ENCODE data around the gene LAYN.
A peak's percentile ranks its signal among the peaks of the same experiment; 100 is the strongest.

Gene LAYN

DNA sequence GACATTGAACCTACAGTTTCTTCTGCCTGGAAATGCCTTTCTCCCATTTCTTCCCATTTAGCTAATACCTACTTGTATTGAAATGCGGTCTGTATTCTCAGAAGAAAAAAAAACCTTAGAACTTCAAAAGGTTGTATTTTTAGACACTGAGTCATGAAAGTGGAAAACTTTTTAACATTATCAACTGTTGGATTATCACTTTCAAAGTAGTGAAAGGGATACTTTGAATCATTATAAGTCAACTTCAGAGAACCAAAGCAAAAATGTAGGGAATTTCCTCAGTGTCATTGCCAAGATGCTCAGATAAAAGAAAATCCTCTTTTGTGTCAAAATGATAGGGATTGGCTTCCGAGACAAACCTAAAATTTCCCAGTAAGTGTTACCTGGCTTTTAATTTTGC is 19.4 kb upstream of the LAYN start:
- H3K4me3 ChIP-seq (ENCODE audit: low read length) = no peak overlapping the region
- TF ChIP-seq, protein P1, sequence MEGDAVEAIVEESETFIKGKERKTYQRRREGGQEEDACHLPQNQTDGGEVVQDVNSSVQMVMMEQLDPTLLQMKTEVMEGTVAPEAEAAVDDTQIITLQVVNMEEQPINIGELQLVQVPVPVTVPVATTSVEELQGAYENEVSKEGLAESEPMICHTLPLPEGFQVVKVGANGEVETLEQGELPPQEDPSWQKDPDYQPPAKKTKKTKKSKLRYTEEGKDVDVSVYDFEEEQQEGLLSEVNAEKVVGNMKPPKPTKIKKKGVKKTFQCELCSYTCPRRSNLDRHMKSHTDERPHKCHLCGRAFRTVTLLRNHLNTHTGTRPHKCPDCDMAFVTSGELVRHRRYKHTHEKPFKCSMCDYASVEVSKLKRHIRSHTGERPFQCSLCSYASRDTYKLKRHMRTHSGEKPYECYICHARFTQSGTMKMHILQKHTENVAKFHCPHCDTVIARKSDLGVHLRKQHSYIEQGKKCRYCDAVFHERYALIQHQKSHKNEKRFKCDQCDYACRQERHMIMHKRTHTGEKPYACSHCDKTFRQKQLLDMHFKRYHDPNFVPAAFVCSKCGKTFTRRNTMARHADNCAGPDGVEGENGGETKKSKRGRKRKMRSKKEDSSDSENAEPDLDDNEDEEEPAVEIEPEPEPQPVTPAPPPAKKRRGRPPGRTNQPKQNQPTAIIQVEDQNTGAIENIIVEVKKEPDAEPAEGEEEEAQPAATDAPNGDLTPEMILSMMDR (conservative IDR thresholded peaks at IDR 0.05; ENCODE audit: low read length) = no peak
- DNase-seq (ENCODE audit: low read depth) = no peak

DNA sequence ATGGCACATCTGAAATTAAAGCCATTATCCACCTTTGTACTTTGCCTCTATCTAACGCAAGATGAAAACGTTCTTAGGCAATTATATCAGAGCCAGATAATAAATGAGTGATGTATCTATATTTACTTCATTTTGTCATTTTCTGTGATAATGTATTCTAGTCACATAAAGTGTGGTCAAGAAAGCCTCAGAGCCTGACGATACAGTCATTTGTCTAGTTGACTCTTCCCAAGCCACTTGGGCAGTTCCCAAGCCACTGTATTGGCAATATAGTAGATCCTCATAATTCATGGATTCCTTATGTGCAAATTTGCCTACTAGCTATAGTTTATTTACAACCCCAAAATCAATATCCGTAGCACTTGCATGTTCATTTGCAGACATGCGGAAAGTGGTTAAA is 18.1 kb upstream of the LAYN start:
- DNase-seq (ENCODE audit: low read depth) = no peak
- TF ChIP-seq, protein P1 (conservative IDR thresholded peaks at IDR 0.05; ENCODE audit: low read length) = no peak
- H3K4me3 ChIP-seq (ENCODE audit: low read length) = no peak overlapping the region

DNA sequence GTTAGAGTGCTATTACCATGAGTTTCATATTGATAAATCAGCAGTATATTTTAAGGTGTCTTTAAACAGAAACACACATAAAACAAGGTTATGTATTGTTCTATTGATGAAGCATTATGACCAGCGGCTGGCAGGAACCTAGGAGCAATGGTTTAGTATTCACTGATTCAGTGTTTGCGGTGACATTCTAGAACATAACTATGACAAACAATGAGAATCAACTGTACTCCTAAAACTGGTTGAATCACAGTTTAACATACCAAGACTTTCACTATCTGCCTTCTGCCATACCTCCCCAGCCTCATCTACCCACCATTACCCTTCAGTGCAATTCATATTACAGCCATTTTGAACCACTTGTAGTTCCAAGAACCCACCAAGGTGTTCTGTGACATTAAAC is 17.2 kb upstream of the LAYN start:
- DNase-seq (ENCODE audit: low read depth) = no peak
- TF ChIP-seq, protein P1 (conservative IDR thresholded peaks at IDR 0.05; ENCODE audit: low read length) = no peak
- no peak overlapping the region for H3K4me3 ChIP-seq (ENCODE audit: low read length)

DNA sequence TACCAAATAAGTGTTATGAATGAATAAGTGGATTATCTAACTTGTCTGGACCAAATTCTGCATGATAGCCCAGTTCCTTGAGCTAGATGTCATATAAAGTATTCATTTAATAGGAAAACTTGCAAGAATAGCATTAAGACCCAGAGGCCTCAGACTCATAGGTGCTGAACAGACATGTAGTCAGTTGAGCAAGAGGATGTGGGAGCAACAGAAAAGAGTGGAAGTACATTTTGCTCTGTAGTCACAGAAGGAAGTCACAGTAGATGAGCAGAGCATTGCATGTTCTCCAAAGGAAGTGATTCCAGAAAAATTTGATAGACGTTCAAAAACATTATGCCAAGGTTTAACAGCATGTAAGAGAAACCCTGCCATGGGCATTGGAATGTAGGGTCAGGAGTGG is 16.5 kb upstream of the LAYN start:
- DNase-seq (ENCODE audit: low read depth) = no peak
- TF ChIP-seq, protein P1 (conservative IDR thresholded peaks at IDR 0.05; ENCODE audit: low read length) = no peak

DNA sequence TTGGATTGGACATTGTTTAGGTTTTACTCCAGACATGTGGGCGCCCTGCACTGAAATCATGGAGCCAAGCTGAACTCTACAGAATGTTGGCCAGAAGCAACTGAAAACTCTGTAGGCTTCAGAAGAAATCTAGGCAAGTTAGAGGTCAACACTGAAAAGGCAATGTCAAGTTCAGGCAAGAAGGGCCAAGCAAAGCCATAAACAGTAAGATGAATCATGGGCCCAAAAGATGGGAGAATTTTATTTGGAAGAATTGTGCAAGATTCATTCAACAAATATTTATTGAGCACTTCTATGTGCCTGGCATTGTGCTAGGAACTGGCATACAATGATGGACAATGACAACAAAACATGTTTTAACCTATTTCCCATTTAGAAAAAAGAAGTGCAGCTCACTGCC is 15.1 kb upstream of the LAYN start:
- no peak for DNase-seq (ENCODE audit: low read depth)
- TF ChIP-seq, protein P1 (conservative IDR thresholded peaks at IDR 0.05; ENCODE audit: low read length) = no peak
- H3K4me3 ChIP-seq (ENCODE audit: low read length) = no peak overlapping the region

More for the DNA sequence above, 16.5 kb upstream of the LAYN start:
- no peak overlapping the region for H3K4me3 ChIP-seq (ENCODE audit: low read length)

DNA sequence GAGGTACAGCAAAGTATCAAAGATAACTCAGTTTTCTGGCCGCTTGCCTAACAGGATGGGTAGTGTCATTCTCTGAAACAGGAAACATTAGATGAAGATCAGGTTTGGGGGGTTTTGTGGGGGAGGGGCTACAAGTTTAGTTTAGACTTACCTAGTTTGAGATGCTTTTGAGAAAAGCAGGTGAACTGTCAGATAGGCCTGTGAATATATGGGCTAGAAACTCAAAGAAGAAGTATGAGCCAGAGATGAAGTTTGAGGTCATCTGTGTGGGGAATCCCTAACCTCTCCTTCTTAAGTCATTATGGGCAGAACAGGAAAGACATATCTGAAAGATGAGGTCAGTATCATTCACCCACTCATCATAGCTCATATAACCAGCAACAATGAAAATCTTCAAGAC is 14.0 kb upstream of the LAYN start:
- peak; percentile 61 for DNase-seq (ENCODE audit: low read depth)
- H3K4me3 ChIP-seq (ENCODE audit: low read length) = no peak overlapping the region
- TF ChIP-seq, protein P1 (conservative IDR thresholded peaks at IDR 0.05; ENCODE audit: low read length) = no peak

DNA sequence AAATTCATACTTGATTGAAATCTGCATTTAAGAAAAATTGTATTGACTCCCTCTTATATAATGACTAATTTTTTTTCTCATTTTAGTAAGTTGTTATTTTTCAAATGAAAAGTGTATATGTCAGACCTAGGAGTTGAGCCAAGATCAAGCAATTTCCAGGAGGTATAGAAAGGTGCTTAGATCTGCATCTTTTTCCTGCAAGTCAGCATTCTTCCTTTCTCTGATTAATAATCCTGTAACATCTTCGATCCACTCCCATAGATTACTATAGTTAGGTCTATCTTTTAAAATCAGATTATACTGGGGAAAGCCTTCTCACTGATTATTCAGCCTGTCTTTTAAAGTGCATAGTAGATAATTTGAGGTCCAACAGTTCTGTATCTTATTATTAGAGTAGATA is 13.2 kb upstream of the LAYN start:
- DNase-seq (ENCODE audit: low read depth) = no peak
- no peak overlapping the region for H3K4me3 ChIP-seq (ENCODE audit: low read length)
- TF ChIP-seq, protein P1 (conservative IDR thresholded peaks at IDR 0.05; ENCODE audit: low read length) = no peak
